ENCODE results near the gene SLC10A7. TPM values are rescaled to one million over a fixed set of nuclear protein-coding genes. Genes with fewer than 3 reads are reported as not detected.

SLC10A7 gene
- total and polyA plus RNA-seq, 4 donors, result 3.7 to 18.7 (median 7.6) TPM

DNA sequence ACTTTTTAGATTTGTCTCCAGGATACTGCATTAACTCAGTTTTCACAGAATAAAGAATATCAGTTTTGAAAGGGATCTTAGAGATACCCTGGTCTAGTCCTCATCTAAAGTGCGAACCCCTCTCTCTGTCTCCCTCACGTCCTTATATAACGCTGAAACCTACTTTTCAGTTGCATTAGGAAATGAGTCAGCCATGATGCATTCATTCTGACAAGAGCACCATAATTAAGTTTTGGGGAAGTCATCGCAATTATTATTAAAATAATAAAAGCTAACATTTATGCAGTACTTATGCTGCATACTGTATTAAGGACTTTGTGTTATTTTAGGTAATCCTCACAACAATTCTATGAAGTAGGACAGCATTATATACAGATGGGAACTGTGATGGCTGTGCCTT lies 191.3 kb downstream of the SLC10A7 start:
- no peak overlapping the region for H3K9ac ChIP-seq (ENCODE audit: low read depth in 1 of 2, low read length in 2 of 2)
- TF ChIP-seq FOXA2 (IDR thresholded peaks at IDR 0.05), result no peak
- 77% methylated on average over 4 of the region's 4 CpGs for WGBS
- H3K4me1 ChIP-seq (ENCODE audit: control insufficient read depth in 4 of 4, insufficient read depth in 4 of 4, low read length in 3 of 4), result peaks cover 0 to 2% (median 0%) of the 10 kb centered on the region in 4 donors
- H3K27me3 ChIP-seq (ENCODE audit: control insufficient read depth in 4 of 4, insufficient read depth in 4 of 4, low read length in 3 of 4), result peaks cover 0 to 4% (median 0%) of the 10 kb centered on the region in 4 donors
- no peaks in the 10 kb centered on the region for H3K9me3 ChIP-seq (ENCODE audit: control insufficient read depth in 4 of 4, low read length in 3 of 4)
- H3K27ac ChIP-seq (ENCODE audit: low read depth in 1 of 2, low read length in 2 of 2), result no peak overlapping the region
- DNase-seq (ENCODE audit: low spot score), result no peak
- H3K36me3 ChIP-seq (ENCODE audit: control insufficient read depth in 4 of 4, insufficient read depth in 3 of 4, low read depth in 1 of 4, low read length in 3 of 4), result no peaks in the 10 kb centered on the region
- no peak overlapping the region for H3K4me3 ChIP-seq (ENCODE audit: low read depth in 1 of 3, low read length in 3 of 3)

DNA sequence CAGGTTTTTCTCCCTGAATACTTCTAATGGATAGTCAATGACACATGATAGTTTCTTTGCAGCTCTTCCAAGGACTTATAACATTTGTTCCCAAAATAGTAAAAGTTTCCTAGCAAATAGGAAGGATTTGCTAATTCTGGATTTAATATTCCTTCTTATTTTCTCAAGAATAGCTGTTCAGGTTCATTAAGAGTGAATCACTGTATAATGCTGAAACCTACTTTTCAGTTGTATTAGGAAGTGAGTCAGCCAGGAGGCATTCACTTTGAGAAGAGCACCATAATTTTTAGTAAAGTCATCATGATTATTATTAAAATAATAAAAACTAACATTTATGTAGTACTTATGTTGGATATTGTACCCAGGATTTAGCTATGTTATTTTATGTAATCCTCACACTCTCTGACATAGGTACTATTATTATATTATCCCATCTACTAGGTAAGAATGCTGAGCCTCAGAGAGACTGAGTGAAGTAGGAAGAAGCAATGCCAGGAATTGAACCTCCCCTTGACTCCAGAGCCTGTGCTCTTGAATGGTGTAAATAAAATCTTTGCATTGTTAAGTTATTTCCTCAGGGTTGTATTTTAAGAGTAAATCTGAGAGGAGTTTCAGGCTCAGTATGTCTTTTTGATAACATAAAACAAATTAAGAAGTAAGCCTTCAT lies 192.6 kb downstream of the SLC10A7 start:
- no peak for TF ChIP-seq FOXA2 (IDR thresholded peaks at IDR 0.05)
- TF ChIP-seq REST (IDR thresholded peaks at IDR 0.05), result no peak
- TF ChIP-seq, protein P1, sequence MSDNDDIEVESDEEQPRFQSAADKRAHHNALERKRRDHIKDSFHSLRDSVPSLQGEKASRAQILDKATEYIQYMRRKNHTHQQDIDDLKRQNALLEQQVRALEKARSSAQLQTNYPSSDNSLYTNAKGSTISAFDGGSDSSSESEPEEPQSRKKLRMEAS (IDR thresholded peaks at IDR 0.05), result no peak
- Histone ChIP-seq H3K36me3 (ENCODE audit: control insufficient read depth in 4 of 4, insufficient read depth in 3 of 4, low read depth in 1 of 4, low read length in 3 of 4) (no peaks in the 10 kb centered on the region), H3K9me3 (ENCODE audit: control insufficient read depth in 4 of 4, low read length in 3 of 4) (no peaks in the 10 kb centered on the region), H3K4me1 (ENCODE audit: control insufficient read depth in 4 of 4, insufficient read depth in 4 of 4, low read length in 3 of 4) (no peaks in the 10 kb centered on the region), H3K9ac (ENCODE audit: low read depth in 1 of 2, low read length in 2 of 2) (no peak overlapping the region), H3K27me3 (ENCODE audit: control insufficient read depth in 4 of 4, insufficient read depth in 4 of 4, low read length in 3 of 4) (peaks cover 0 to 4% (median 0%) of the 10 kb centered on the region in 4 donors), H3K27ac (ENCODE audit: low read depth in 1 of 2, low read length in 2 of 2) (no peak overlapping the region), H3K4me3 (ENCODE audit: low read depth in 1 of 3, low read length in 3 of 3) (no peak overlapping the region)
- no peak for DNase-seq (ENCODE audit: low spot score)

GRCh38 chr4:146327859-146328650 lies 193.7 kb downstream of the SLC10A7 start:
- no peaks in the 10 kb centered on the region for H3K4me1 ChIP-seq (ENCODE audit: control insufficient read depth in 4 of 4, insufficient read depth in 4 of 4, low read length in 3 of 4)

More at GRCh38 chr4:146327859-146328650, 193.7 kb downstream of the SLC10A7 start:
- no peaks in the 10 kb centered on the region for H3K9me3 ChIP-seq (ENCODE audit: control insufficient read depth in 4 of 4, low read length in 3 of 4)
- TF ChIP-seq HNF4A (conservative IDR thresholded peaks at IDR 0.05) (no peak), EGR1 (IDR thresholded peaks at IDR 0.05; ENCODE audit: low read depth in 2 of 2) (no peak), TAF1 (conservative IDR thresholded peaks at IDR 0.05) (no peak), RXRA (IDR thresholded peaks at IDR 0.05) (no peak)
- TF ChIP-seq, protein P2, sequence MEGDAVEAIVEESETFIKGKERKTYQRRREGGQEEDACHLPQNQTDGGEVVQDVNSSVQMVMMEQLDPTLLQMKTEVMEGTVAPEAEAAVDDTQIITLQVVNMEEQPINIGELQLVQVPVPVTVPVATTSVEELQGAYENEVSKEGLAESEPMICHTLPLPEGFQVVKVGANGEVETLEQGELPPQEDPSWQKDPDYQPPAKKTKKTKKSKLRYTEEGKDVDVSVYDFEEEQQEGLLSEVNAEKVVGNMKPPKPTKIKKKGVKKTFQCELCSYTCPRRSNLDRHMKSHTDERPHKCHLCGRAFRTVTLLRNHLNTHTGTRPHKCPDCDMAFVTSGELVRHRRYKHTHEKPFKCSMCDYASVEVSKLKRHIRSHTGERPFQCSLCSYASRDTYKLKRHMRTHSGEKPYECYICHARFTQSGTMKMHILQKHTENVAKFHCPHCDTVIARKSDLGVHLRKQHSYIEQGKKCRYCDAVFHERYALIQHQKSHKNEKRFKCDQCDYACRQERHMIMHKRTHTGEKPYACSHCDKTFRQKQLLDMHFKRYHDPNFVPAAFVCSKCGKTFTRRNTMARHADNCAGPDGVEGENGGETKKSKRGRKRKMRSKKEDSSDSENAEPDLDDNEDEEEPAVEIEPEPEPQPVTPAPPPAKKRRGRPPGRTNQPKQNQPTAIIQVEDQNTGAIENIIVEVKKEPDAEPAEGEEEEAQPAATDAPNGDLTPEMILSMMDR (IDR thresholded peaks at IDR 0.05; ENCODE audit: low read depth, low read length, missing input control), result no peak
- no peak overlapping the region for H3K9ac ChIP-seq (ENCODE audit: low read depth in 1 of 2, low read length in 2 of 2)
- no peaks in the 10 kb centered on the region for H3K36me3 ChIP-seq (ENCODE audit: control insufficient read depth in 4 of 4, insufficient read depth in 3 of 4, low read depth in 1 of 4, low read length in 3 of 4)
- no peaks in the 10 kb centered on the region for H3K27me3 ChIP-seq (ENCODE audit: control insufficient read depth in 4 of 4, insufficient read depth in 4 of 4, low read length in 3 of 4)
- no peak for DNase-seq (ENCODE audit: low spot score)
- WGBS, result 97% methylated on average over 6 of the region's 6 CpGs
- H3K4me3 ChIP-seq (ENCODE audit: low read depth in 1 of 3, low read length in 3 of 3), result no peak overlapping the region
- H3K27ac ChIP-seq (ENCODE audit: low read depth in 1 of 2, low read length in 2 of 2), result no peak overlapping the region
